GM21723 (cell line): ENCODE results near the gene YTHDC2.

ENCODE experiments used
- ATAC-seq: cut with Tn5 transposase; IDR thresholded peaks from one replicate; pipeline ENCODE4 v1.9.1; 2021; ENCODE audit warnings: mild to moderate bottlenecking, moderate library complexity; ENCODE audit not compliant: unreplicated experiment

The YTHDC2 gene

DNA sequence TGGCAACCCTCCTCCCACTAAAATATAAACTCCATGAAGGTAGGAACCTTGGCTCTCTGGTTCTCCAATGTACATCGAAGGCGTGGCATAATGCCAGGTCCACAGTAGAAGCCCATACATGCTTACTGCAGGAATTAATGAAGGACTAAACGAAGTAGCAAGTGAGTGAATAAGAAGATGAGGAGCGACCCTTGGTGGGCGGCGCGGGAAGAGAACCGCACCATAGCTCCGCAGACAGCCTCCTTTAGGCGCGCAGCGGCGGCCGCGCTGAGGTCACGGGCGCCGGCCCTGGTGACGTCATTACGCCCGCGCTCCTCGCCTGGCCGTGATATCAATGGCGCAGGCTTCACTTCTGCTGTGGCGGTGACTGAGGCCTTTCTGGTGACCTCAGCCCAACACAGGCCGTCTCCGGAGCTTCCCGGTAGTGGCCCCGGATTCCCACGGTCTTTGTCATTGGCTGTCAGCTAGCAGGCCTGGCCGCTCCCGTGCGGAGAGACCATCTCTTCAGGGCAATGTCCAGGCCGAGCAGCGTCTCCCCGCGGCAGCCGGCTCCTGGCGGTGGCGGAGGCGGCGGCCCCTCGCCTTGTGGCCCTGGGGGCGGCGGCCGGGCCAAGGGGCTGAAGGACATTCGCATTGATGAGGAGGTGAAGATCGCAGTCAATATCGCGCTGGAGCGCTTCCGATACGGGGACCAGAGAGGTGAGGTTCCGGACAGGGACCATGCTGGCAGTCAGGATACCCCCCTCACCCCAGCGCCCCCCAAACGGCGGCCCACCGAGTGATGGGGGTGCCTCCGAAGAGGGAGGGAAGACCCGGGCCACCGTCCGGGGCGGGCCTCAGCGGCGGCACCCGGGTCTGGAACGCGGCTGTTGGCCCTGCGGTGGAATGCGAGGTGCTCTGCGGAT, at the start of gene YTHDC2:
Gene YTHDC2 (plus strand): TSS at position 311 of the 905 bp plus-strand sequence. CDS start 202 bp downstream, at position 513.
- ATAC-seq: peak; percentile 98

DNA sequence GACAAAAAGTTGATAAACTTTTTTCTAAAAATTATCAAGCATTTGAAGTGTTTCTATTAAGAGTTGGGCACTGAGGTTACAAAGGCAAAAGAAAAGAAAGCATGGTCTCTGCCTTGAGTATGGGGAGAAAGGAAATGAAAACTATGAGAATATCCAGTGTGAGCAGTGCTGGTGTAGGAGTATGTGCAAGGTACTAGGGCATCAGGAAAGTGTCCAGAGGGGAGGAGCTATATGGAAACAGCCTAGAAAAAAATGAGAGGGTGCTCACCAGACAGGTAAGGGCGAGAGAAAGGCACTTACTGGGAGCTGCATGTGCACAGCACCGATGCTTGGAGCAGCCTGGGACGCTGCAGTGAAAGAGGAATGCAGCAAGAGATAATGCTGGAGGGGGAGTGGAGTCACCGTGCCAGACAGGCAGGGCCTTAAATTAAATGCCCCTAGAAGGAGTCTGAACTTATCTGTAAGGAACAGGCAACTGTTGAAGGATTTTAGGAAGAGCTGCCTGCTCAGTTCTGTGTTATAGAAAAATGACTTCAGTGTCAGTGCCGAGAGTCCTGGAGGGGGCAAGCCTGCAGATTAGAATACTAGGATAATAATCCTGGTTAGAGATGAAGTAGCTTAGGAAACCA, 39.3 kb upstream of the YTHDC2 start:
- no peak for ATAC-seq

DNA sequence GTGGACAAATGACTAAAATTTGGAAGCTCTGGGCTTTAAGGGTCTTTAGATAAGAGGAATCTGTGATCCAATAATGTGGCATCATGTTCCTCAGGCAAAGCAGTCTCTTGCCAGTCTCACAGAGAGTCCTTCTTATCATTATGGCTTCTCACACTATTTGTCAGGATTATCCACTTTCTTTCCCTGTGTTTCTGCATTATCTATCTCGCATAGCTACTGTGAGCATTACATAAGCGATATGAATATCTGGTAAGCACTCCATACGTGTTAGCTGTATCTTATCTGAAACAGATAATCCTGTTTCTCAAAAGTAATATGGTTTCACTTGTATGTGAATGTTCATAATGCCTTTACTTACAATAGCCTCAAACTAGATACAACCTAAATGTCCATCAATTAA, 34.8 kb upstream of the YTHDC2 start:
- ATAC-seq: no peak

DNA sequence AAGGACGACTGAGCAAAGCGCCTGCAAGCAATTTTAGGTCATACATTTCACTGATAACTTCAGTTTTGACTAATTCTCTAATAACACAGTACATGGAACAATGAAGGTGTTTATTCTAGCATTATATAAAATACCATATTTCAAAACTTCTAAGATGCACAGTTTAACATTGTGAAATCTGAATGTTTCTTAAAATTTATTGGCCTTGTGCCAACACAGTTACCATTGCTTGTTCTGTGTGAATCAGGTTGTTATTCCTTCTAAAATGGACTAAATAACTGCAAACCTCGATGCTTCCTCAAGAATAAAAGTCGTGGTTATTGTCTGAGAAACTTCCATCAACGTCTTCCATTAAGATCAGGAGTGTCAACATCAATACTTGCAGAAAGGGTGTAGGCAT, 33.3 kb upstream of the YTHDC2 start:
- ATAC-seq: no peak

DNA sequence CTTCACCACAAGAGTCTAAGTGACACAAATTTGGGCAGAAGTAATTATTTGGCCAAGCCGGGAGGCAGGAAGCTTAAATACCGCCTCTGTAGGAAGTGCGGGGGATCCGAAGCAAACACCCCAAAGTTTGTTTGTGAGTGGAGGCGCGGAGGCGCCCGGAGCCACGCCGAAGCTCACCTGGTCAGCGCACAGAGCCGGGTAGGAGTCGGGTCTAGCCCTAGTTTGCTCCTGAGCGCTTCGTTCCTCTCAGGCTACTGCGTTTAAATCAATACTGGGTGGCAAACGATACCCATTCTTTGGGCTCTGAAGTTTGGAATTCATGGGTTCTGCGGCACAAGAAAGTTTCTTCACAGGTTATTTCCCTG, 26.1 kb upstream of the YTHDC2 start:
- ATAC-seq: no peak

DNA sequence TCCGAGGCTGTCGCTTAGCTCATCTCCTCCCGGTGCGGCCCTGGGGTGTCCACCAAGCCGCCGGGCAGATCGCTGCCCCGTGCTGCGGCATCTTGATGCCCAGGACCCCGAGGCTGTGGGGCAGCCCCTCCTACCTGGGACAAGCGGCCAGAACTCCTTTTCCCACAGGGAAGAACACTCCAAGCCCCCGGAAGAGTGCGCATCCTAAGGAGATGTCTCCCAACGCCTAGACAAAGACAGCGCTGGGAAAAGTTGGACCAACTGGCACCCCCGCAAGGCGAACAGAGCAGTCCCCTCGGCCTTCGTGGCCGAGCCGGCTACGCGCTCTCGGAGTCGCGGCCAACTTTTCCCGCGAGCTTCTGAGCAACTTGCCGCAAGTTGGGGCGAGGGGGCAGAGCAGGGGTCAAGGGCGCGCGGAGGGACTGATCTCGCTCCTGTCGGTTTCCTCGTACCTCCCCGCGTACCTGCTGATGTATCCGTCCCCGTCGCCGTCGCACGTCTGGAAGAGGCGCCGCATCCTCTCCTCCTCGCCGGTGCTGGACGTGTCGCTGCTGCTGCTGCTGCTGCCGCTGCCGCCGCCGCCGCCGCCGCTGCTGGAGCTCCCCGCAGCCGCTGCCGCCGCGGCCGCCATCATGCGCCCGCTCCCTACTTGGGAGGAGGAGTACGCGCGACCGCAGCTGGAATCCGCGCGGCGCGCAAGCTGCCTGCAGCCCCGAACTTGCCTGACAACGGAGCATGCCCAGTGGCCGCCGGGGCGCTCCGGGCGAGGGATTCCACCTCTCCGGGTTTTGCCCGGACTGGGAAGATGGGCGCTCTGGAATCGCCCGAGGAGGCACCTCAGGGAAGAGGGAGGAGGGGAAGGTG, 25.5 kb upstream of the YTHDC2 start, which contains the start of gene MCC:
Gene MCC (minus strand): TSS at position 673 of the 864 bp plus-strand sequence.
- peak; percentile 61 for ATAC-seq

DNA sequence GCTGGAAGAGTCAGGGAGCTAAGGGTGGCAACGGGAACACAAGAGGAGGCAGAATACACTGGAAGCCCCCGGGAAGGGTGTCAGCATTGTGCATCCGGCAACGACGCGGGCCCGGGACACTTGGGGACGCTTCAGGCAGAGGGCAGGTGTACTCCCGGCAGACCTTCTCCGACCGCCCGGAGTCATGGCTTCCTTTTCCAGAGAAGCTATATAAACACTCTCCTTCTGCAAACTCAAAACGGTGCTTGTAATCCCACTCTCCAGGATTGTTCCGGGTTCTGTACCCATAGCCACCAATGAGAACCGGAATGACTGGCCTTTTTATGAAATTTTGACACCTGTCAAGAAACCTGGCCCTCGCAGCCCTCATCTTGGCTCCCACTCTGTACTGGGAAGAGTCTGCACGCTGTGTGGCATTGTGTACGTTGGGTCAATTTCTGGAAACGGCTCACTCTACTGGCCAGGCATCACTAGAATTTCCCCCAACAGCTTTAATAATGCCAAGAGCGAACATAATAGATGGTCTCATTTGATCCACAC, 24.8 kb upstream of the YTHDC2 start:
- peak; percentile 25 for ATAC-seq

DNA sequence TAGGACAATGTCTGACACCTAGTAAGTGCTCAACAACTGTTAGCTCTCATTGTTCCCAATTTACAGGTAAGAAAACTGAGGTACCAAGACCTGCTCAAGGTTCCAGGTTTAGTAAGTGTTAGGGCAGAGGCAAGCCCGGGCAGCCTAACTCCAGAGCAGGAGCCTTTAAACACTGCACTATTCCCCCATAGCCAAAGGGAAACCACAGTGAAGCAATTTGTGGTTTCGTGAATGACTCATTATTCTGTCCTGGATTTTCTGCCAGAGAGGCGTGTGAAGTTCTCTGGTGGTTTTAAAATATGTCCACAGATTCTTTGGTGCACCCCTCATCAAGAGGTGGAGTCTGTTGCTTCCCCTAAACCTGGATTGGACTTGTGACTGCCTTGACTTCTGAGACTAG, 24.2 kb upstream of the YTHDC2 start:
- peak; percentile 55 for ATAC-seq

DNA sequence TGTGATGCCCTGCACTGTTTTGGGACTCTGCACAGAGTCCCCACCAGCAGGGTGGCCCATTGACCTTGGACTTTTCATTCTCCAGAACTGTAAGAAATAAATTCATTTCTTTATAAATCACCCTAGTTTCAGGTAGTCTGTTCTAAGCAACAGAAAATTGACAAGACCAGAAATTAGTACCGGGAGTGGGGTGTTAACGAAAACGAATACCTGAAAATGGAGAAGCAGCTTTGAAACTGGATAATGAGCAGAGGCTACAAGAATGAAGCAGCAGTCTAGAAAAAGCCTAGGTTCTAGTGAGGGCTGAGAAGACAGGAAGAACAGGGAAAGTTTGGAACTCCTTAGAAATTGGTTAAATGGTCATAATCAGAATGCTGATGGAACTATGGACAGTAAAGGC, 23.2 kb upstream of the YTHDC2 start:
- no peak for ATAC-seq

DNA sequence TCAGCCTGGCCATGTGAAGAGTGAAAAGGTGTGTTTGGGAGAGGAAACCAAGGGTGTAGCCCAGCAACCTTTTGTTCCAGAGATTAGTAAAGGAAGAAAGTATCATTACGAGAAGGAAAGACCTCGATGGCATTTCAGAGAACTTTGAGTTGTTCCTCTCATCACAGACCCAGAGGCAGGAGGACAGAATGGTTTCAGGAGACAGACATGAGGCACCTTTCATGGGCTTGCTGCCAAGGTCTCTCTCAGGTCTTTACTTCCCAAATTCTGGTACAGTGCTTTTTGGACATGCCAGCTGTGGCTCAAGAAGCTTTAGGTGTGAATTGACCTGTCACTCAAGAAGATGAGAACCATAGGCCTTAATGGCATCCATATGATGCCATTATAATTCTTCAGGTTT, 22.5 kb upstream of the YTHDC2 start:
- ATAC-seq: no peak

DNA sequence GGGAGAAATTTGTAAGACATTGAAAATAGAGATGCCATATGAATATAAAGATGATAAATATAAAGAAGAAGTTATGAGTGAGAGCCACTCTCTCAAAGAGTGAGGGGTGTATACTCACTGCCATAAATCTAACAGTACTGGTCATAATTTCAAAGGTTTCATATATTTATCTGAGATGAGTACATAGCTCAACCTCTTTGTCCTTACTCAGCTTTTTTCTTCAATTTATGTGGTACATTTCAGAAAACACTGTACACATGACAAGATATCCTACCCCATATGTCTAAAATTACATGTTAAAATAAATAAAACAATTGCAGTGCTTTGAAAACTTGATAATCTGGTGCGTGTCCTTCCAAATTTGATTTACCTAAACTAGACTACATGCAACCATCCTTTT, 20.0 kb upstream of the YTHDC2 start:
- ATAC-seq: no peak

DNA sequence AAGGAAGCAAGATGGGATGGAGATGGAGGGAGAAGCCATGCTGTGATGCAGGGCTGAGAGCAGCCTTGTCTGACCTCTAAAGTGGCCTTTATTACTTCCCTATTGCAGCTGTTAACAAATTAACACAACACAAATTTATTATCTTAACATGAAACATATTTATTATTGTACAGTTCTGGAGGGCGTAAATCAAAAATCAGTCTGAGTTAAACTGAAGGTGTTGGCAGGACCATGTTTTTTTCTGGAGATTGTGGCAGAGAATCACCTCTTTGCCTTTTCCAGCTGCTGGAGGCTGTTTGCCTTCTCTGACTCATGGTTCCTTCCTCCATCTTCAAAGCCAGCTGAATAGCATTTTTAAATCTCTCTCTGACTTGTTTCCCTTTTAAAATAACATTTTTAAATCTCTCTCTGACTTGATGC, 18.1 kb upstream of the YTHDC2 start:
- ATAC-seq: no peak

DNA sequence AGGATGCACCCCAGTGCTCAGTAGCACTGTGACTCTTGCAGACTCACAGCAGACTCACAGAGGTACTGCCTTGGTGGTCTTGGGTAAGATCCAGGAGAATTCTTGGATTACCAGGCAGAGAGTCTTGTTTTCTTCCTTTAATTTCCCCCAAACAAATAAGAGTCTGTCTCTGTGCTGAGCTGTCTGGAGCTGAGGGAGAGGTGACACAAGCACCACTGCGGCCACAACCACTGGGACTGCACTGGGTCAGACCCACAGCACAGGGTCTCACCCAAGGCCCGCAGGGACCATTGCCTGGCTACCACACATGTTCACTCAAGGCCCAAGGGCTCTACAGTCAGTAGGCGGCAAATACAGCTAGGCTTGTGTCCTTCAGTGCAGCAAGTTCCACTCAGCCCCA, 11.4 kb upstream of the YTHDC2 start:
- no peak for ATAC-seq

DNA sequence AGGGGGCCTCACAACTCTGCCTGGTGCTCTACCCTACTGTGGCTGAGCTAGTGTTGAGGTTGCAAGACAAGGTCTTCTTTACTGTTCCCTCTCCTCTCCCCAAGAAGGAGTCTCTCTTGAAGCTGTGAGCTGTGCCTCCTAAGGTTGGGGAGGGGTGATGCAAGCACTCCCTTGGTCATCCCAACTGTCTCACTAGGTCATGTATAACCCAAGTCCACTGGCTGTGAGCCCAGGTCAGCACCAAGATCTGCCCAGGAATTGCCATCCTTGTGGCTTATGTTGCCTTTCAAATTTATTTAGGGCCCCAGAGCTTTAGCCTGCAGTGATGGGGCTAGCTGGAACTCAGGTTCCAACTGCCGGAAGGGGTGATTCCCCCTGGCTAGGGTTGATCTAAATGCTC, 10.3 kb upstream of the YTHDC2 start:
- no peak for ATAC-seq

DNA sequence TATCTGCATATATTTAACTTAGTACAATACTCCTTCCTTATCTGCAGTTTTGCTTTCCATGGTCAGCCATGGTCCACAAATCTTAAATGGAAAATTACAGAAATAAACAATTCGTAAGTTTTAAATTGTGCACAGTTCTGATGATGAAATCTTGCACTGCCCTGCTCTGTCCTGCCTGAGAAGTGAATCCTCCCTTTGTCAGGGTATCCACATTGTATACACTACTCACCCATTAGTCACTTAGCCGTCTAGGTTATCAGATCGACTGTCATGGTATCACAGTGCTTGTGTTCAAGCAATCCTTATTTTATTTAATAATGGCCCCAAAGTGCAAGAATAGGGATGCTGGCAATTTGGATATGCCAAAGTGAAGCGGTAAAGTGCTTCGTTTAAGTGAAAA, 8.3 kb upstream of the YTHDC2 start:
- ATAC-seq: no peak

DNA sequence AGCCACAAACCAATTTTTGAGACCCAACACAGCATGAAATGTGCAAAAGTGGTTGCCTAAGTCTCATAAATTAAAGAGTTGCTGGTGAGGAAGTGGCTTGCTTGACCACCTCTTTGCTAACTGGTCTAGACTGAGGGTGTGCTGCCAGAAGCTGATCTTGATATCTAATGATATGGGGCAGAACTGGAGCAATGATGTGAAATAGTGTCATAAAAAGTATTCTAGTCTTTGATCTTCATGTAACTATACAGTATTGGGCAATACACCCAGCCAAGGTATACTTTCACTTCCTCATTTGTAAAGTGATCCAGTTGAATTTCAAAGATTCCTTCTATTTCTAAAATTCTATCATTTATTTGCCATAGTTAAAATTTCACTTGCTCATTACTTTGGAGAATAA, 5.9 kb upstream of the YTHDC2 start:
- ATAC-seq: no peak

DNA sequence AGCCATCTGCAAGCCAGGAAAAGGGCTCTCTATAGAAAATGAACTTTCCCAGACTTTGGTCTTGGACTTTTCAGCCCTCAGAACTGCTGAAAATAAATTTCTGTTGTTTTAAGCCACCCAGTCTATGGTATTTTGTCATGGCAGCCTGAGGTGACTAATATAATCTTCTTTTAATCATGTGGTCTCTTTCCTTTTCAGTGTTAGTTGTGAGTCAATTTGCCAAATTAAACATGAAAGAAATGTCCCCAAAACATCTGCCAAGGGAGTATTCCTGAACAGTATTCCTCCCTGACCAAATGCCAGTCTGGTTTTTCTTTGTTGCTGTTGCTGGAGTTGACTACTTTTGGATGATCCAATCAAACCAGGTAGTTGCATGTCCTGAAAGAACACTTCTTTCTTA, 4.7 kb upstream of the YTHDC2 start:
- no peak for ATAC-seq

DNA sequence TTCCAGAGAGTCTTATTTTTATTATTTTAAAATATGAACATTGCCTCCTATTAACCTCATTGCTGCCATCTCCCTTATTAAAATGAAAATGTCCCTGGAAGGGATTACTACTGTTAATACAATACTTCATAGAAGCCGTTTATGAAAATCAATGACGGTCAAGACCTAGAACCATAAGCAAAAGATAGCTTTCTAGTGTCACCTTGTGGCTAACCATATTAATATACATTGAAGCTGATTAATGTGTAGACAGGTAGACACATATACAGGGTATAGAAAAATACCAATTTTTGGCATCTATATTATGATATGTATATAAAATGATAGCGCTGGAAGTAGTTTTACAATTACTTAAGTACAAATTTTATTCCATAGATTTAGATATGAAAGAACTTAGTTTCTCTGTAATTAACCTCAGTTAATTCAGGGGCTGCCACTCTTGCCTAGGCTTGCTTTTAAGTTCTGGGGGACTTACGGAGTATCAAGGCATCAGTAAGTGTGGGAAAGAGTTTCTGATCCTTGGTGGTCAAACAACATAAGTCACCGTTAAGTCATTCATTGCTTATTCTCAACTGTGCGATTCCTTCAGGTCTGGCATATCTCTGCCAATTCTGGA, 2.5 kb upstream of the YTHDC2 start:
- ATAC-seq: peak; percentile 20

DNA sequence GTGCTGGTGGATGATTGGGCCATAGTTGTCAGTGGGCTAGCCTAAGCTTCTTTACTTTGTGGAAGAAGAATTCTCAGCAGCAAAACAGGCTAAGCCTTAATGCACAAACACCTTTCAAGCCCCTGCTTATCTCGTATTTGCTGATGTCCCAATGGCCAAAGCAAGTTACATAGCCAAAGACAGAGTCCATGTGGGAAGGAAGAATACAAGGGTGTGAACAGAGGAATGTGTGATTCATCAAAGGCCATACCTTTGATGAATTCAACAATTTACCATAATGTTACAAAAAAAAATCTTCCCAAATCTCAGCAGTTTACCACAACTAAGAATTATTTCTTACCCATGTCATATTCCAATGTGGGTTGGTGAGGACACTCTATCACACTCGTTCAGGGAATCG, 1.2 kb upstream of the YTHDC2 start:
- no peak for ATAC-seq

DNA sequence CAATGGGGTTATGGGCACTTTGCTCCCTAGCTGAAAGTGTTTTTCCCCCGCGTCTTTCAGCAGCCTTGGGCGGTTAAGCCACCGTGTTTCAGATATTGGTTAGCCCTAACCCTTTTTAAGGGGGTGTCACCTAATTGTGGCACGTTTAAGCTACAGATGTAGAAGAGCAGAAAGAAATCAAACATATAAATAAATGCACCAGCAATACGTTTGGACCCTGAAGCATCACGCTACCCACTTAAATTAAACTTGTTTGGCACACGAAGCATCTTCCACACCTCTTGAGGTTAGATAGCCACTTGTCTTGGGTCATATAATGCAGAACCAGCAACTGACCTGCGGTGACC, 768 bp downstream of the YTHDC2 start:
- ATAC-seq: no peak

DNA sequence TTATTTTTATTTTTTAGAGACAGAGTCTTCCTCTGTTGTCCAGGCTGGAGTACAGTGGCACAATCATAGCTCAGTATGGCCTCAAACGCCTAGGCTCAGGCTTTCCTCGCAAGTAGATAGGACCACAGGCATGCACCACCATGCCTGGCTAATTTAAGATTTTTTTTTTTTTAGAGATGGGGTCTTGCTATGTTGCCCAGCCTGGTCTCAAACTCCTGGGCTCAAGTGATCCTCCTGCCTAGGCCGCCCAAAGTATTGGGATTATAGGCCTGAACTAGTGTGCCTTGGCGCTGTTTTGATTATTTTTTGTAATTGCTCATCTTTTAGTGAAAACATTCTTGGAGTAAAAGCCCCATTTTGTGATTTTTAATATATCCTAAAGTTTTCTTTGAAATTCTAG, 5.4 kb downstream of the YTHDC2 start:
- no peak for ATAC-seq
